SHP77 (cell line): Measurements from ENCODE around the gene PIEZO2.
A peak's percentile ranks its signal among the peaks of the same experiment; 100 is the strongest.
"Not testable (repeated sequence)": the region's sequence is repeated elsewhere in the genome, so short reads cannot be mapped to it uniquely, and the experiment has no call there.

Source experiments
- DNase-seq, 2 experiments: peaks; one replicate each; lab custom pipeline; 2025; lab: John Stamatoyannopoulos, UW

Gene PIEZO2

DNA sequence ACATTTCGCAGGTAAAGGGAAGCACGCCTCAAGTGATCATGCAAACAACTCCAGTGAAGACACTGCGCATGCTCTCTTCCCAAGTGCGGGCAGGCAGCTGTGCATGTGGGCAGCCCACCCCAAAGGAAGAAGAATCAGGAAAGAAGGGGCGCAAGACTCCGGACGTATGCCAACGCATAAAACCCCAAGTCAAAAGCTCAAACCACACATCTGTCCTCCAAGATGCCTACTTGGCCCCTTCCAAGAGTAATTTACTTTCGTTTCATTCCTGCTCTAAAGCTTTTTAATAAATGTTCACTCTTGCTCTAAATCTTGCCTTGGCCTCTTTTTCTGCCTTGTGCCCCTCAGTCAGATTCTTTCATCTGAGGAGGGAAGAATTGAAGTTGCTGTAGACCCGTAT is 254.9 kb downstream of the PIEZO2 start:
- DNase-seq, result no peak

GRCh38 chr18:10893761-10894160 is 255.6 kb downstream of the PIEZO2 start:
- DNase-seq, result no peak

- DNase-seq, result no peak
Measured at GRCh38 chr18:10893196-10893595, 256.2 kb downstream of the PIEZO2 start.

GRCh38 chr18:10892786-10893185 is 256.6 kb downstream of the PIEZO2 start:
- no peak for DNase-seq

DNA sequence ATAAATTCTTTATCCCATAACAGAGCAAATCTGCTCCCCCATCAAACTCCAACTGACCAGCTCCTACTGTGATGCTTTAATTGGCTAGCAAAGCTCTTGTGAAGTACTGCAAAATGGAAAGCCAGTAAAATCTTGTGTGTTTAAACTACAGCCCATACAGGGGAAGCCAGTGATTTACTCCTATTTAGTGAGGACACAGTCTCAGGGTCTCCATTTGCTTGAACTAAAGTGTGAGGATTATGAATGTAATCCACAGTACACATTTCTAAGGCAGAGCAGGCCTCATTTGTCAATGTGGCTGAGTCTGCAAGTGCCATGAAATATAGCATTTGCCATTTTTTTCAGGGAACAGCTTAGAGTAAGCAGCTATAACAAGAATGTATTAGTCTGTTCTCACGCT is 259.3 kb downstream of the PIEZO2 start:
- DNase-seq, result no peak

- no peak for DNase-seq
Measured at GRCh38 chr18:10878703-10879102, 270.7 kb downstream of the PIEZO2 start.

DNA sequence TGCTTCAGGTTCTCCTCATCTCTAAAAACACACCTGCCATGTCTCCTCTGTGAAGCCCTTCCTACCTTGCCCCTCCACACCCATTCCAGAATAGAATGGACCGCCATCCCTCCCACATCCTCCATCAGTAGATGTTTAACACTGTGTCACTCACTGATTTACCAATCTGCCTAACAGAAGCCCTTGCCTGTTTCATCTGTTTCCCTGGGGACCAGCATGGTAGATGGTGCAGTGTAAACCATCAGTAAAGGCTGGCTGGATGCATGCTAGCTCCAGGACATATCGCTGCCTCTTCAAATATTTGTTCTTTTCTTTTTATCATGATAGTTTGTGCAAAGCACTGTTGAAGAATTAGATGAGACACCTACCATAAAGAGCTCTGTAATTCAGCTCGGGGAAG is 271.4 kb downstream of the PIEZO2 start:
- no peak for DNase-seq

DNA sequence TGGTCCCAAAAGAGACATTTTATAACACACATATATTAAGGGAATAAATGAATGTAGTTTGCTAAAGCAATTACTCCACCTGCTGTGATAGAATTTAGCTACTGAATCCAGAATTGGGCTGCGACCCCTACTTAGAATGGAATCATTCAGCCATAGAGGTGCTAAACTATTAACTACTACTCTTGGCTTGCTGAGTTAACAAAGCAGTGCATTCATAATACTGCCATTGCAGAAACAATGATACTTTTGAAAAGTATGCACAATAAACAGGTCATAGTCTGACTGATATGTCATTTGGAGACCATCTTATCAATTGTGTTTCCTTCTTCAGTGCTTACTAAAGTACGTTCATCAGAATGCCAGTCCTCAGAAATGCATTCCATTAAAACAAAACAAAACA is 273.6 kb downstream of the PIEZO2 start:
- no peak for DNase-seq

DNA sequence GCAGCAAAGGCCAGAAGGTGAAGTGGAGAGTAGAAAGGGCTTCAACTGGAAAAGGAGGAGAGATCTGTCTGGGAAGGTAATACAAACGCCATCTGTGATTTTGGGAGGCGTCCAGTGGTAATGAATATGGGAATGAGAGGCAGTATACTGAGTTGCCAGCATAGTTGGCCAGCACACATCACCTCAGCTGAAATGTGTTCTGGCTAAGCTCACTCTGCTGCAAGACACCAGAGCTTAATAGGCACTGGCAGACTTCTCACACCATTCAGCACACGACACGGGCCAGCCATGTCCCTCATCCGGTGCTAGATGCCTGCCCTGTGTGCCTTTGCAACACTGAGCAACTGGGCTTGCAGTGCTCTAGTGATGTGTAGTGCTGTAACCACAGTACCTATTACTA is 277.1 kb downstream of the PIEZO2 start:
- no peak for DNase-seq

- no peak for DNase-seq
Measured at GRCh38 chr18:10864722-10865121, 284.6 kb downstream of the PIEZO2 start.

DNA sequence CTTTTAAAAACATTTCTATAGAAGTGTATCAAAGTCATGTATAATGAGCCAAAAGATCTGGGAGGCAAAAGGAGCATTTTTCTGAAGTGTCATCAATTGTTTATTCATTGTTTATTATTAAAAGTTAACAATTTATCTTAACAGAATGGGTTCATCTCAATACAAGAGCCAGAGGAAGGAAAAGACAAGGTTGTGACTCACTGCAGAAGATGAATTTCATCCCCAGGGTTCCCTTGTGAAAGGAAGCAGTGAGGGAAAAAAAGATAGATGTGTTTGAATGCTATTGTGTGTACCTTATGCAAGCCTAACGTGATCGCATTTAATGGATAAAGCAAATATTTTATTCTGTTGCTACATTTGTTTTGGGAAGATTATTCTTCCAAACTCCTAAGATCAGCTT is 286.3 kb downstream of the PIEZO2 start:
- no peak for DNase-seq

- no peak for DNase-seq
Measured at GRCh38 chr18:10860928-10861327, 288.4 kb downstream of the PIEZO2 start.

DNA sequence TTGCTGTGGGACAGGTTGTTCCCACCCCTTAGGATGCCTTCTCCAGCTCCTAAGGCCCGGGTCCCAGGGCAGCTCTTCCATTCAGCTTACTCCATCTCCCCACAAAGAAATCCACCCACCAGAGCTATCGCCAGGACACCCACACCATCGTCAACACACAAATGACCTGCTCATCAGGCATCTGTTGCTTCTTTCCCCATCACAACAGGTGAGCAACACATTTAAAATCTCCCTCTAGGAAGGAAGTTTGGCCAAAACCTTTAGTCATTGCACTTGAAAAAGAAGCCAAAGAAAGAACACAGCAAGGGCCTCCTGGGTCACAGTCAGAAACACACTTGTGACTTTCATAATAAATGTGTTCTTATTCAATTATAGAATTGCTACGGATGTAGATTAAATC is 289.0 kb downstream of the PIEZO2 start:
- no peak for DNase-seq

DNA sequence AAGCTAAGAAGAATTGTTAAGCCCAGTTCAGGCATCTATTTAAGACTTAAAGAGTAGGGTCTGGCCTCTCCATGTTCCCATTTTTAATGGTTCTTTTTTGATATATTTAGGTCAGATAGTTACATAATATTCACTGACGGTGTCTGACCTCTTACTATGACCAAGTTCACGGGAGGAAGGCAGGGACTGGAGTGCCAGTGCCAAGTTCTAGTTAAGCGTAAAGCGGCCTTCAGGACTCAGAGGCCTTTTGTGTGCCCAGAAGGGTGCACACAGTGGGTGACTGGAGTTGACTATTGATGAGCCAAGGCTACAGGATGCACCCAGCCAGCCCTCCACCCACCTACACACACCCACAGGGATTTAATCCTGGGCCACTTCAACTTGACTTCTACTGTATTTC is 290.9 kb downstream of the PIEZO2 start:
- no peak for DNase-seq

GRCh38 chr18:10856132-10856531 is 293.2 kb downstream of the PIEZO2 start:
- no peak for DNase-seq

DNA sequence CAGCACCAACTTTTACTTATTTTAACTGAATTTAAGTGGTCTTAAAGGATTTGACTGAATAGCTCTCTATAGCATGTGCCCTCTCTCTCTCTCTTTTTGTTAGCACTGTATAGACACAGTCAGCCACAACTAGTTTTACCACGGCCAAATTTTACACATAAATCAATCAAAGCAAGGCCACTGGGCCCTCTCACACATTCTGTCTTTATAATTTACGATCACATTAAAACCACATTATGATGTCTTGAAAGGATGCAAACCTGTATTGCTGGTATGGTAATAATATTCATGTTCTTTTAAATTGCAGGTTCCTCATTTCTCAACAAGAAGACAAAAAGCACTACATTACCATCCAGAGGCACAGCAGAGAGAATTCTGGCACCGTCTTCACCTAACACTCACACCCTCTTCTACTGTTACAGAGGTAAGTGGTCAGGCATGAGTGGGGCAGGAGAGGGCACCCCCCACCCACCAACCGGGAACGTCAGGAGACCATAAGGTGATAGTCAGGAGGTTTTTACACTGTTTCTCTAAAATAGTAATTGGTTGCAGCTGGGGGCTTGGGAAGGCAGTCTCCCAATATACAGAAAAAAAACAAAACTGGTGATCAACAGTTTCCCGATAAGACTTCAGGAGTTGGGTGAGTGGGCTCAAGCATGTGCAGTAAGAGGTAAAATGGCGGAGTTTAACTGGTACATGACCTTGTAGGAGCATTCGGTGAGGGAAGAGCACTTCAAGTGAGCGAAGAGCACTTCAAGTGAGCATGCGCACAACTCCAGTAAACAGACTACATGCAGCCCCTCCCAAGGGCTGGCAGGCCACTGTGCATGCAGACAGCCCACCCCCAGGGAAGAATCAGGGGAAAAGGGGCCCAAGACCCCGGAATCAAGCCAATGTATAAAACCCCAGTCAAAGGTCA is 296.7 kb downstream of the PIEZO2 start:
- DNase-seq, result no peak

GRCh38 chr18:10851824-10852319 is 297.5 kb downstream of the PIEZO2 start:
- DNase-seq, result peak in 1 of 2 experiments; percentile 14

GRCh38 chr18:10850840-10851239 is 298.5 kb downstream of the PIEZO2 start:
- DNase-seq, result no peak

DNA sequence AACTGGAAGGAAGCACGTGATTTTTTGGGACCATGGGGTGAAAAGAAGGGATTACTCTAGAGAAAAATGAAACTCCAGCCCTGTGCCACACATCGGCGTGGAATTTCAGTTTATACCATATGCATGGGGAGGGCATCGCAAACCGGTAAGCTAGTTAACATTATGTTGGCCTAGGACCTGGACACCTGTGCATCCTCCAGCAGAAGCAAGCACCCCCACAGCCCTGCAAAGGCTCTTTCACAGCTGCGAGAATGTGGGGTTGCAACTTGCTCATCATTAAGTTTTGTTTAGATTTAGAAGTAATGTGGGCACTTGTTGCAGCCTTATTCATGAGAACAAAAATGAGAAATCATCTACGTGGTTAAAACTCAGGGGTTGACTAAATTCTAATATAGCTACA is 299.2 kb downstream of the PIEZO2 start:
- DNase-seq, result no peak

- DNase-seq, result no peak
Measured at GRCh38 chr18:10847907-10848306, 301.5 kb downstream of the PIEZO2 start.

GRCh38 chr18:10847408-10847790 is 302.0 kb downstream of the PIEZO2 start:
- no peak for DNase-seq

DNA sequence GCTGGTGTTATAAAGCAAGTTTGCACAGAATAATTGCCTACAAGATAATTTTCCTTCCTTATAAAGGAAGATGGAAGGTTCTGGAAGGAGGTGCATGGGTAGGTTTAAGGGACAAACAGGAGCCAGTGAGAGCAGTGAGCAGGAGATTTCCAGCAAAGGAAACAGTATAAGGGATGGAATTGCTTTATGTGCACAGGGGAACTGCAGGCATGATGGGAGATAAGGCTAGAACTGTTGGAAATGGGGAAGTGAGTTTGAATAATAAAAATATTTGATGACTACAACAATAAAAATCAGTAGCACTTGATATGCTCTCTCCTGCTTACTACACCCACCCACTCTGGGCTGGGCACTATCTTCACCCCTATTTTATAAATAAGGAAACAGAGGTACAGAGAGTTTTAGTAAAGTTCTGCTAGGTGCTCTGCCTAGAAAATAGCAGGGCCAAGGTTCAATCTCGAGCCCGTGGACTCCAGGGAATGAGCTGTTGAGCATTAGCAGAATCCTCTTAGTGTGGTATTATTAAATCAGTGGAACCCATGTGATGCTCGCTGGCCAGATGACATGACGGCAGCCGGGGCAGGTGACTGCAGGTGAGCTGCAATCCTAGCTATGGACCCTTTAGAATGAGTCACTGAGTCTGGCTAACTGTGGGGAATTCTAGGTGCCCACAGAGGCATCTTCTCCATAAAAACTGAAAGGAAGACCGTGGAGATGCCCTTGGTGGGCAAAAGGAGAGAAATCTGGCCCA is 302.5 kb downstream of the PIEZO2 start:
- DNase-seq, result no peak

DNA sequence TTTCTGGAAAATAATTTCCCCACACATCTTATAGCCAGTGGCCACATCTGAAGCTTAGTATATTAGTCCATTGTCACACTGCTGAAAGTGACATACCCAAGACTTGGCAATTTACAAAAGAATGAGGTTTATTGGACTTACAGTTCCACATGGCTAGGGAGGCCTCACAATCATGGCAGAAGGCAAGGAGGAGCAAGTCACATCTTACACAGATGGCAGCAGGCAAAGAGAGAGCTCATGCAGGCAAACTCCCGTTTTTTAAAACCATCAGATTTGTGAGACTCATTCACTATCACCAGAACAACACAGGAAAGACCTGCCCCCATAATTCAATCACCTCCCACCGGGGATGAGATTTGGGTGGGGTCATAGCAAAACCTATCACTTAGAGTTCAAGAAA is 303.3 kb downstream of the PIEZO2 start:
- DNase-seq, result not testable (repeated sequence)
